Occipital lobe (tissue), 2 donors: ENCODE data around the gene GRIK3. TPM values are rescaled to one million over a fixed set of nuclear protein-coding genes. Genes with fewer than 3 reads are reported as not detected.

Experiments used
- DNase-seq: peaks from one replicate; lab custom pipeline; 2025; lab: John Stamatoyannopoulos, UW
- total RNA-seq: library from RNA; depleted of rRNA; stranded (reverse); fragments of >200 nt; gene quantifications from one replicate; pipeline ENCODE4 v1.2.3, GENCODE V29; 2014

The GRIK3 gene
- total RNA-seq, 1 donor from 2014 or later = 32.0 TPM

DNA sequence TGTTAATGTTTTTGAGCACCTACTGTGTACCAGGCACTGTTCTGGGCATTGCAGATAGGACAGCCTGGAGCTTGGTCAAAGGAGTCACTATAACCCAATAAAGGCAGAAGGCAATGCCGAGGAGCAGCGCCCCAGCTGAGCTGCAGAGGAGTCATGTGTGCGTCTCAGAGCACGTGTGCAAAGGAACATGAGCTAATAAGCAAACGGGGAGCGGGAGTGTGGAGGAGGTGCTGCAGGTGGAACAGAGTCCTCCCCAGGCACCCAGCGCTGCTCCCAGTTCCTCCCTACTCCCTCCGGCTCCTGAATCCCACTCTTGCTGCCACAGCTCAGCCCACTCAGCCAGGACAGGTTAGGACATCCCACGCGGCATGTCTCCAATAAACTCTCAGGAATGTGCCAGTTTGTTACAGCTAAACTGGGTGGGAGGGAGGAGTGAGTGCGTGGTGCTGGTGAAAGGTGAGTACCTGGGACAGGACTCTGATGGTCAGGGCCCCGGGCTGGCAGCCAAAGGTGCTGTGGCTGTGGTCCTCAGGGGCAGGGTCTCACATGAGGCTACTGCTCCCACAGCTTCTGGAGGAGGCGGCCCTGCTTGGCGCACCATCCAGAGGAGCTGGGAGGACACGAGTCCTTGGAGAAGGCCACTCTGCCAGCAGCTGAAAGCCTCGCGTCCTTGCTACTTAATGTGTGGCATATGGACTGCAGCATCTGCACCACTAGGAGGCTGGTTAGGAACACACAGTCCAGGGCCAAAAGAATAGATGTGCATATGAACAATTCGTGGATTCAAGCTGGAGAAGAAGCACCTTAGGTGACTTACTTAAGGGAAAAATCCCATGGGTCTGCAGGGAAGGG lies 52.3 kb downstream of the GRIK3 start:
- DNase-seq = no peak

DNA sequence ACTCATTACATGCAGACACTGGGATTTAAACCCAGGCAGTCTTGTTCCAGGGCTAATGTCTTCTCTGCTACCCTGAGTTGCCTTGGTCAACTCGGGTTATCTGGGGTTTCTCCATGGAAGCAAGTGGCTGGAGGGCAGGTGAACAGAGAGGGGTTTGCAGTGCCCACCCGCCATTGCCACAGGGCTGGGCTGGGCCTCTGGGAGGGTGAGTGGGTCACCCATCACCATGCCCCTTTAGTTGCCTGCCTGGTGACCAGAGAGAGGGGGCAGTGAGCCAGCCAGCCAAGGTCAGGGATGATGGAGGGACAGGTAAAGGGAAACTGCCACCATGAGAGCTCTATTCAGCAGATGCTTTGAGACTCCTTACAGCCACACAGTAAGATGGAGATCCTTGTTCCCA lies 53.2 kb downstream of the GRIK3 start:
- DNase-seq = no peak

DNA sequence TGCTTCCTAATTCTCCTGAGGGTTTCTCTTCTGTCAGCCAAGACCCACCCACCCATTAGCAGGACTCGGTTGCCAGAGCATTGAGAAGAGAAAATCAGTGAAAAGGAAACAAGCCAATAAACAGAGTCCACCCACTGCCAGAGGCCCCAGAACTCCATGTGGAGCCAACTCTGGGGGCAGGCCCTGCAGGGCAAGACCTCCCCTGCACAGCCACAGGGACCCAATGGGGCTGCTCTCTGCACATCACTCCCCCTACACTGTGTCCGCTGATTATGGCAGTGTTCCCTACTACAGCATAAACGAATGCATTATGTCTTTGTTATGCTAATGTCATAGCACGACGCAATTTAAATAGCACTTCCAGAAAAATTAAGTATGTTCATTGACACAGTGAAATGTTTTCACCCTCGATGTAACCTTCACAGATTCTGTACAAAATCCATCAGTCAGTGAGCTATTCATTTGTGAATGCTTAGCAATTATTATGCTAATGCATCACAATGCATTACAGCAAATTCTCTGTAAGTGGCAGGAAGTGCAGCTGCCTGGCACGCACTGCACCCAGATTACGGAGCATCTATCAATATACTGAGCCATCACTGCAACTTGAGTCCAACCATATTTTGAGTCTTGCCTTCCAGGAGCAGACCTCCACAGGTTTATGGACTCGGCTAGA lies 56.4 kb downstream of the GRIK3 start:
- no peak for DNase-seq

DNA sequence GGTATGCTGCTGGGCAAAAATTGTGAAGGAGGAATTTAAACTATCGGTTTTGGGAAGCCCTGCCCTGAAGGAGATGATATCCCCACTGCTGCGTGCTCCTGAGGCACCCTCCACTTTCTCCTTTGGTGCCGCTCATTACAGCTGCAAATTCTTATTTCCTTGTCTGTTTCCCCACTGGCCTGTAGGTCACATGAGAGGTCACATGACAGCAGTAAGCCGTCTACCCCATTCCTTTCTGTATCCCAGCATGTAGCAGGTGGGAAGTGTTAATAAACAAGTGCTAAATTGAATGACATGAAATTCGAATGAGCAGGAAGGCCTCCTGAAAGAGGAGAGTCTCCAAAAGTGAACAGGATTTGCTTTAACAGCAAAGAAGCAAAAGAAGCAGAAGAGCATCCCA lies 58.7 kb downstream of the GRIK3 start:
- no peak for DNase-seq

DNA sequence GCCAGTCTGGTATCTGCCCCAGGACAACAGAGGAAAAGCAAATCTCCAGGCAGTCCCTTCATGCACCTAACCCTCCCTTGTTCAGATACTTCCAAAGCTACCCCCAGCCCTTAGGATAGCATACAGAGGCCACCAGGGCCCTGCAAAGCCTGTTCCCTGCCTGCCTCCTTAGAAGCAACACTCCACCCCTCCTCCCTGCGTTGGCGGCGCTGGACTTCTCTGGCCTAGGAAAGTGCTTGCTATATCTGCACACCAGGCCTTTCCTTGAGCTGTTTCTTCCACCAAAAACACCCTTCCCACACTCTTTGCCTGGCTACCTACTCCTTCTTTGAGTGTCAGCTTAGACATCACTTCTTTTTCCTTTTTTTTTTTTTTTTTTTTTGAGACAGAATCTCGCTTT lies 61.3 kb downstream of the GRIK3 start:
- peak; percentile 17 for DNase-seq

DNA sequence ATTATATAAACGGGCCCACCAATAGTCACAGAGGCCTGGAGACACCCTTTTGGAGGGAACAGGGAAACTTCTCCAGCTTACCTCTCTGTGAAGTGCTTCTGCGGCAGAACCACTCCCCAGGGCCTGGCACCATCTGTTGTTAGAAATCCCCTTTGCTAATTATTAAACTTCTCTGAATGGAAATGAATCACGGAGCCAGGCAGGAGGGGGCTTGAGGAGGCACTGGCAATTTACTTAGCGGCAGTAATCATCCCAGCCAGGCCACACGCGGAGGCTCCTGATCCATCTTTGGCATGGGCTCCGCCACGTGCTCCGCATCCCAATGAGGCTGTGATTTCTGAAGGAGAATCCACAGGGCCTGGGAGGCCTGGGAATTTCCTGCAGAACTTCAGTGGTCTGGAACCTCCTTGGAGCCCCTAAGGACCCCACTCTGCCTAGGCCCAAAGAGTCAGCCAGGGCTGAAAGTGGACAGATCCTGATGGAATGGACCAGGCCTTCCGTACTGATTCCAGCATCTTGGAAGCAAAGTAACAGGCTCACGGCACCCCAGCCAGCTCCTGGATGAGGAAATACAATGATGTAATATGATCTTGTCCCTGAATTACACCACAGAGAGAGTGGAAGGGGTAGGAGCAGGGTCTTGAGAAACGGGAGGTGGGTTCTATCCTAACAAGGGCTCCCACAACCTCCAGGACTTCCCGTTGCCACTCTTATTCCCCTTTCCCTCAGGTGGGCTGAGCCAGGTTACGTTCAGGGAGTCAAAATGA lies 62.3 kb downstream of the GRIK3 start:
- DNase-seq = no peak

DNA sequence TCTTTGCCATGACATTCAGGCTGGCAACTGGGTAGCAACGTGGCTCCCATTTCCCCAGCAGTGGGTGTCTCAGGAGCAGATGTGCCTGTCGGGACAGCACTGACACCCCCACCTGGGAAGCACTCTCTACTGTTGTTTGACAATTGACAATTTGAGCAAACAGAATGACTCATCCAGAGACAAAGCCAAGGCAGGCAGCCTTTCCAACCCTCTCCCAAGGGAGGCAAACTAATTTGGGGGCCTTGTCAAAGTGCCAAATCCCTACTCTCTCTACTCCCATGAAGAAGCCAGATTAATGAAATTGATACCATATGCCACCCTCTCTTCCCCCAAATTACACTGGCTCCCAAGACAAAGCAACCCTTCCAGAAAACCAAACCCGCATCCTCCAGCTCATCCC lies 65.6 kb downstream of the GRIK3 start:
- DNase-seq = no peak

DNA sequence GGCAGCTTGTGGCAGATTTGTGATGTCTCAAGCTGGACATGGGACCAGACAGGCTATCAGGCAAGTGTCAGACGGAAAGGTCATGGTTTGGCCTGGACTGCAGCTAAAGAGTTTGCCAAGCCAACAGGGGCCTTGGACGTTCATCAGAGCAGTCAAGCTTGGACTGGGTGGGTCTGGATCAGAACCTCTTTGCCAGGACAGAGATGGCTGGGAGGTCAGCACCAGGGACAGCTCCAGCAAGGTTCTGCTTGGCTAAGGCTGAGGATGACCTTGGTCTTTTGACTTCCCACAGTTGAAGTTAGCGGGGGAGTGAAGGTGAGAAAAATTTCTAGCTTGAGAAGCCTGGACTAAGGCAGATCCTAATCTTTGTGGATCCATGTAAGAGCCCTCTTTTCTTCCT lies 68.1 kb downstream of the GRIK3 start:
- no peak for DNase-seq

DNA sequence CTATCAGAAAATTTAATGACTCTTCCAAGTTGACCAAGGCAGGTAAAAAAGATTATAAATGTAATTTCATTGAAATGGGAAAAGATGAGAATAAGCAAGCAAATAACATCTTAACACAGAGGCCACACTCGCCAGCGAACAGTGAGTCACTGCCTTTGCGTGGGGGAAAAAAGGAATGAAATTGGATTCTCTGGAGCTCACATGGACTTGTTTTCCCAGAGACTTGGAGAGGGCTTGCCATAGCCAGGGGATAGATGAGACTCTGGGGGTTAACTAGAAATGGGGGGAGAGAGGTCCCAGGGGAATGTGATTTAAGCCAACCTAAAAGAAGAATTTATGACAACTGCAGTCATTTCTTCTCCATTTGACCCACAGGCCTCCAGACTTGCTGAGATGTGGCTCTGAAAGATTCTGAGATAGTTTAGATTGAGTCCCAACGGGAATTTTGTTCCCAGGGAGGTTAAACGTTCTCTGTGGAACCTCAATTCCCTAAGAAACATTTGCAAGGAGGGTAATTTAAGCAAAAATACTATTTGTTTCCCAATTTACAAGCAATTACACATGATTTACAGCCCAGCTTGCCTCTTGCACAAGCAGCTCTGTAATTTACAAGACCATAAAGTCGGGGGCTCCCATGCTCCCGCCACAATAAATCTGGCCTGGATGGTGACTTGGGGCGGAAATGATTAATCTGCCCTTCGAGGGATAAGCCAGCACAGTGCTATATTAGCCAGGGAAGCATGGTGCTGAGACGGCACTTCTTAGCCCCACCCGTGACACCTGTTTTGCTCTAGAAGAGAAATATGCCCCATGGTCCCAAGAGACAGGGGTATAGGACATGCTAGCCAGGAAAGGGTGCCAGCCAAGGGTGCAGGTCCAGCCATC lies 68.8 kb downstream of the GRIK3 start:
- no peak for DNase-seq

DNA sequence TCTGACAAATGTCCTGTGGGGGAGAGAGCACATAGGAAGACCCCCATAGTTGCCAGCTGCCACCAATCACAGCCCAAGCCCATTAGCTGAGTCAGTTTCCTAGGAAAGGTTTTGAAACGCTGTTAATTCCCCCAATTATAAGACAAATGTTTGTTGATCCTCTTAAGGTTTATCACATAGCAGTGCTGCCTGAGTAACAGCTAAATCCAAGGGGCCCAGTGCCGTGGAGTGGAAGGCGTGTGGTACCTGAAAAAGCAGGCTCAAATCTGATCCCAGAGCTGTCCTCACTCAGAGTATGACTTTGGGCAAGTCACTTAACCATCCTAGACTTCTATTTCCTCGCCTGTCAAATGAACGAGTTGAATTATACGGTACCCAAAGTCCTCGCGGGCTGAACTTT lies 69.5 kb downstream of the GRIK3 start:
- DNase-seq = no peak

DNA sequence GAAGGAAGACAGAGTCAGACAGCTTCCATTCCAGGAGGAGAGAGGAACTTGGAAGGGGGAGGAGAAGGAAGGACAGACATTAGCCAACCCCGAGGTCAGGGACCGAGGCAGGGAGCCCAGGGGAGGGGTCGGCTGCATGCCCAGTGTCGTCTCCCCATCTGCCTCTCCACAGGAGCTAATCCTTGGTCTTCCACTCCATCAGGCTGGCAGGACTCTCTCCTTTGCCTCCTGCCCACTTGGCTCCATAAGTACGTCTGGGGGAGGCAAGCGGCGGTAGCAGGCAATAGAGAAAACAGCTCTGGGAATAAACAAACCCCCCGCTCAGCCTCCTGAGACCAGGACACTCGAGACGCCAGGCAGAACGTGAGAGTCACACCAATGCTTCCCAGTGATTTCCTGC lies 71.3 kb downstream of the GRIK3 start:
- DNase-seq = no peak

DNA sequence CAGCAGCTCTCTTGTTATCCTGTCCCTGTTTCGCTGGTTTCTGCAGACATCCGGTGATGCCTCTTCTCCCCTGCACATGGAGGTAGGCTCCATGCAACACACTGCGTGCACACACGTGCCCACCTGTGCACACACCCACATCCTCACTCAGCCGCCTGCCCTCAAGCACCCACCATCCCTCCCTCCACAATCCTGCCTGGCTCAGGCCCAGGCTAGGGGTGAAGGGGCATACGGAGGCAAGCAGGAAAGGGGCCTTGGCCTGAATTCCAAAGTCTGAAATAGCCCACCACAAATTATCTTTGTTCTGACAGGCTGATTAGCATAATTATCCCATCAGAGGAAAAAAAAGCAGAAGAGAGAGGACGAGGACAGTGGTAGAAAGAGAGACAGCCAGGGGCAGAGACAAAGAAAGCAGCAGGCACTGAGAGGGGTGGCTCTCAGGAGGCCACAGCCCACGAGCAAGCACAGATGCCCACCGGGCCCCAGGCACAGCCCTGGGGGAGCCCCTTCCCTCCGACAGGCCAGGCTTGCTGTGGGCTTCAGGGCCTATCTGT lies 73.2 kb downstream of the GRIK3 start:
- no peak for DNase-seq

DNA sequence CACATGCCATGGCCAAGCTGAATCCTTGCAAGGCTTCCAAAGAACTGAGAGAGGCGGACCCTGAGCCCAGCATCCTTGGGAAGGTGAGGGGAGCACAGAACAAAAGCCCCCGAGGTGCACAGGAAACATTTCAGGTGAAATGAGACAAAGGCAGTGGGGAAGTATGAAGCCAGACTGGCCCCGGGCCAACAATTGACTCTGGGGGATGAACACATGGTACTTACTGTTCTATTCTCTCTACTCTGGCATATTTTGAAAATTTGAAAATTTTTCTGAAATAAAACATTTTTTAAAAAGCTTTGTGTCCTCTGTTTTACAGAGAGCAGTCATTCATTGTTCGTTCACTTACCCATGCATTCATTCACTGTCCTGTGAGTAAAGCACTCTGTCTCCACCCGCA lies 77.7 kb downstream of the GRIK3 start:
- no peak for DNase-seq

DNA sequence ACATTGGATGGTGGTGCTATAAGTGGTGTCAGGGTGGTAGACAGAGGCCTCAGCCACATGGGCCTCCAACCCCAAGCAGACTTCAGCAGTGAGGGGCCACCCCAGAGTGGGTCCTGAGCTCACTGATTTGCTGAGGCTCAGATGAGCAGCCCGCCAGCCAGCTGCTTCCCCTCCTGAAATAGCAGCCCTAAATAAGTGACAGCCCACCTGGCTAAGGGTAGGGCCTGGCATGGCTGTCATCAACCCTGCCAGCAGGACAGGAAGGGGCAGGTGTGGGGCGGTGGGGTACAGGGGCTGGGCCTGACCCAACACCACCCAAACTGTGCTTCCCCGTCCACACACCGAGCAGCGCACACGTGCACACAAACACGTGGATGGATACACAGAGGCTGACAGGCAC lies 79.3 kb downstream of the GRIK3 start:
- DNase-seq = no peak

DNA sequence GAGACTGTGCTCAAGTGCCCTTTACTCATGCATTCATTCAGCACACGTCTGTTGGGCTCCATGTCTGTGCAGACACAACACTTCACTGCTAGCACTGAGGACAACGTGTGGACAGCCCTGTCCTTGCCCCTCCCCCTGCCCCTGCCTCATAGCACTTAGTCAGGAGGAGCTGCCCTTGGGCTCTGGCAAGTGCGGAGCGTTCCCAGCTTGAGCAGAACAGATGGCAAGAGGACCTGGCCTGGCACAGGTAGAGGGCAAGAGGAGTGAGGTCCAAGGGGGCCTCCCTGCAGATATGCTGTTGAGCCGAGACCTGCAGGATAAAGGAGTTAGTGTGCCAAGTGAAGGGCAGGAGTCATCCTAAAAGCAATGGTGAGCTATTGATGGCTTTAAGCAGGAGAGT lies 81.3 kb downstream of the GRIK3 start:
- no peak for DNase-seq

DNA sequence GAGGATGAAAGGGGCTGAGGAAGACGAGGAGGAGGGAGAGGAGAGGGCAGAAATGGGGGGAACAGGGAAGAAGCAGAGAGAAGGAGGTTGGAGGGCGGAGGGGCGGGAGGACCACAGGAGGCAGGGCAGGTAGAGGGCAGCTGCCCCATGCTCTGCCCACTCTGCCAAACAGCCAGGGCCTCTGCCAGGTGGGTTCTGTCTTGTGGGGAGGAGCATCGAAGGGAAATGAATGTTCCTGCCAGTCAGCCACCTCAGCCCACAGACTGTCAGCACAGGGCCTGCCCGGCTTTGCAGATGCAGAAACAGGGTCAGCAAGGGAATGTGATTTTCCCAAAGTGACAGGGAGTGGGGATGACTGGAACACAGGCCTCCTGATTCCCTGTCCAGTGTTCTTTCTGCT lies 82.6 kb downstream of the GRIK3 start:
- DNase-seq = no peak

DNA sequence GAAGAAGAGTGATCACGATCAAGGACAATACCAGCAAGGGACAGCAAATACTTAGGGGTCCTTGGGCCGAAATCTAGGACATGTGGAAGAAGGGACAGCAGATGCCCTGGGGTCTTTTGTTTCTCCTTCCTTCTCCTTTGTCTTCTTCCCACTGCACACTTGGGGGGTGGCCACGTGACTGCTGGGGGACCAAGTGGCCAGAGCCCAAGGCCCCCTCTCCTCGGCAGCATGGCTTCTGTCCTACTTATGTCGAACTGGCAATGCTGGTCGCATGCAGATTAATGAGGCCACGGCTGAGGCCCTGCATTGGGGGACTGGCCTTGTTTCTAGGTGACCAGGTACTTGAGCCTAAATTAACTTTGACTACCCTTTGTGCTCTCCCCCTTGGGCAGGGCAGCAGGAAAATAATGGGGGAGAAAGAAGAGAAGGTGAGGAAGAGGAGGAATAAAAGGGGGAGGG lies 83.0 kb downstream of the GRIK3 start:
- DNase-seq = no peak

DNA sequence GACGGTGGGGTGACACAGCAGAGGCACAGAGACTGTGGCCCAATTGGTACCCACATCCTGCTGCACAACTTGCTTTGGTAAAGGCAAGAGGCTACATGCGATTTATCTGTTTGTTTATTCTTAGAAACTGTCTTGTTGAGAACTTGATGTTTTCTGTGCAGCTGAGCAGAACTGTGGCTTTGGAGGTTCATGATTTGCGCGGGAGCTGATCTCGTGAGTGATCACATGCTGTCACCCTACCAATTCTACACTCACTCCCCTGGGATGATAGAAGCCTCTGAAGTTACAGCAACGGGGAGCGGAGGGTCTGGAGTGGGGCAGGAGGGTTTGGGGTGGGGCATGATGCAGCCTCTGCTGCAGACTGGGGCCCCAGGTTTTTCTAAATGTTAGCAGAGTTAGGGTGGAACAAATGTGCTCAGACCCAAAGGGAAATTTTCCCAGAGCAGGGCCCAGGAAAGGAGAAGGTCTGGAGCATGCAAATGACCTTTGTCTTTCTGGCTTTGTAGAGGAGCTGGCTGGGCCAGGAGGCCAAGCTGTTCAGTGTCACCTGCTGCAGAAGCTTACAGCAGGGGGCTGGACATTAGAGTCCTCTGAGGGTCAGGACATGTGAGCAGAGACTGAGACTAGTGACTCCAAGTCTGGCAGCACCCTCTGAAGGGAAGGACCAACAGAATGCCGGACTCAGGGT lies 83.6 kb downstream of the GRIK3 start:
- DNase-seq = no peak

DNA sequence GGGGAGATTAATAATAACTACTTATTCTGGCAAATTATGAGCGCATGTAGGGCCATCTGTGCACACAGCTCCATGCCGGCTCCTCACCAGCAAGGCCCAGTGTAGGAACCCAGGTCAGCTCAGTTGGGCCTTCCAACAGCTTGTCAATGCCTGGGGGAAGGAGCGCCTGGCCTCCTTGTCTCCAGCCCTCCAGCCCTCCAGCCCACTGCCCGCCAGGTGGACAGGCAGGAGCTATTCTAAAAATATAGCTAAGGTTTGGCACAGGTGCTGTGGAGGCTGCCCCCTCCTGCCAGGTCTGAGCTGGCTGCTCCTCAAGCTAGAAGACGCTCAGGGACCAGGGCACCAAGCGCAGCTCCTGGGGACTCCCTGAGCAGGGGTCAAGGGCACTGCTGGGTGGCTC lies 85.7 kb downstream of the GRIK3 start:
- DNase-seq = no peak

DNA sequence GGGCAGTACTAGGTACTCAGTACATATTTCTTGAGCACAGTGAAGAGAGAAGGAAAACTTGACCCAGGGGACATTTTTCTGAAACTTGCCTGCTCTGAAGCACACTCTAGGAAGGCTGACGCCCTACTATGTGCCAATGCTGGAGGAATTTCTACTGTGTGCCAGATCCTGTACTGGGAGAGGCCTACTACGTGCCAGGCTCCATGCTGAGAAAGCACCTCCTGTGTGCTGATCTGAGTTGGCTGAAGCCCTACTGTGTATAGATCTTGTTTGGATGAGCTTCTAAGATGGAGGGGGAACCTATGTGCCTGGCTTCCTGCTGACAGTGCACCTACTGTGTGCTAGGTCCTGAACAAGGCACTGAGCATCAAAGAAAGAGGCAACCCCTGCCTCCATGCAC lies 86.2 kb downstream of the GRIK3 start:
- DNase-seq = no peak
